Activated effector memory CD4-positive, alpha-beta T cell treated with anti-CD3 and anti-CD28 coated beads, Interleukin-2, amount 50 U/mL, for 16 hours (primary cell): ENCODE data around the gene B4GALNT4.

Experiments
- DNase-seq: peaks from one replicate; pipeline ENCODE4 v3.0.0-alpha.2; 2020

Gene B4GALNT4, protein sequence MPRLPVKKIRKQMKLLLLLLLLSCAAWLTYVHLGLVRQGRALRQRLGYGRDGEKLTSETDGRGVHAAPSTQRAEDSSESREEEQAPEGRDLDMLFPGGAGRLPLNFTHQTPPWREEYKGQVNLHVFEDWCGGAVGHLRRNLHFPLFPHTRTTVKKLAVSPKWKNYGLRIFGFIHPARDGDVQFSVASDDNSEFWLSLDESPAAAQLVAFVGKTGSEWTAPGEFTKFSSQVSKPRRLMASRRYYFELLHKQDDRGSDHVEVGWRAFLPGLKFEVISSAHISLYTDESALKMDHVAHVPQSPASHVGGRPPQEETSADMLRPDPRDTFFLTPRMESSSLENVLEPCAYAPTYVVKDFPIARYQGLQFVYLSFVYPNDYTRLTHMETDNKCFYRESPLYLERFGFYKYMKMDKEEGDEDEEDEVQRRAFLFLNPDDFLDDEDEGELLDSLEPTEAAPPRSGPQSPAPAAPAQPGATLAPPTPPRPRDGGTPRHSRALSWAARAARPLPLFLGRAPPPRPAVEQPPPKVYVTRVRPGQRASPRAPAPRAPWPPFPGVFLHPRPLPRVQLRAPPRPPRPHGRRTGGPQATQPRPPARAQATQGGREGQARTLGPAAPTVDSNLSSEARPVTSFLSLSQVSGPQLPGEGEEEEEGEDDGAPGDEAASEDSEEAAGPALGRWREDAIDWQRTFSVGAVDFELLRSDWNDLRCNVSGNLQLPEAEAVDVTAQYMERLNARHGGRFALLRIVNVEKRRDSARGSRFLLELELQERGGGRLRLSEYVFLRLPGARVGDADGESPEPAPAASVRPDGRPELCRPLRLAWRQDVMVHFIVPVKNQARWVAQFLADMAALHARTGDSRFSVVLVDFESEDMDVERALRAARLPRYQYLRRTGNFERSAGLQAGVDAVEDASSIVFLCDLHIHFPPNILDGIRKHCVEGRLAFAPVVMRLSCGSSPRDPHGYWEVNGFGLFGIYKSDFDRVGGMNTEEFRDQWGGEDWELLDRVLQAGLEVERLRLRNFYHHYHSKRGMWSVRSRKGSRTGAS

DNA sequence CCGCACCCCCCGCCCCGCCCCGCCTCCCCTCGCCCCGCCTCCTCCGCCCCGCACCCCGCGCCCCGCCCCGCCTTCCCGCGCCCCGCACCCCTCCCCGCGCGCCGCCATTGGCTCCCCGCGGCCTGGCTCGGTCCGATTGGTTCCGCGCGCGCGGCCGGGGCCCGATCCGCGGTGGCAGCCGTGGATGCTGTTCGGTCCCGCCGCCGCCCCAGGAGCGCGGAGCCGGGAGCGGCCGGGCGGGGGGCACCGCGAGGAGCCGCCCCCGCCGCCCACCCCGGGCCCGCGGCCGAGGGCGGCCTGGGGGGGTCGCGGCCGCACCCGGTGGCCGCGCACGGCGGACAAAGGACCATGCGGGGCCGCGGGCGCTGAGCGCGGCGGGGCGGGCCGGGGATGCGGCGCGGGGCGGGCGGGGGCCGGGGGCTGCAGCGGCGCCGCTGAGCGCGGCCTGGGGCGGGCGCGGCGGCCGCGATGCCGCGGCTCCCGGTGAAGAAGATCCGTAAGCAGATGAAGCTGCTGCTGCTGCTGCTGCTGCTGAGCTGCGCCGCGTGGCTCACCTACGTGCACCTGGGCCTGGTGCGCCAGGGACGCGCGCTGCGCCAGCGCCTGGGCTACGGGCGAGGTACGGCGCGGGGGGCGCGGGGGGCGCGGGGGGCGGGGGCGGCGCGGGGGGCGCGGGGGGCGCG is at the start of gene B4GALNT4:
Gene B4GALNT4 (plus strand): TSS at position 164 of the 683 bp plus-strand sequence. CDS start 305 bp downstream, at position 469.
- DNase-seq: peak; percentile 75

DNA sequence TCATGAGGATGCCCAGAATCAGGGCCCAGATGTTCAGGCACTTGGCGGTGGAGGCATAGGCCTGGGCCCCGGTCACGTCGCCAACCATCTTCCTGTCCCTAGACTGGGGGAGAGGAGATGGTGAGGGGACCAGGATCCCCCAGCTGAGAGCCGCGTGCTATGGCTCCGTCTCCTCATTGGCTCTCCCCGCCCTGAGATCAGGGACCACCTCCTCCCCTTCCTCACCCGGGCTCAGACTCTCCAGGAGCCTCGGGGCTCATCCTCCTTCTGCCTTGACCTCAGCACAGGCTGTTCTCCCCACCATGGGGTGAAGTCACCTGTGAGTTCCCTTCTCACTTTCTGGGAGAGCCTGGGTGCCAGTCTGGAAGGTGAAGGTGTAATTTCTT is 49.4 kb upstream of the B4GALNT4 start:
- DNase-seq: peak; percentile 39

DNA sequence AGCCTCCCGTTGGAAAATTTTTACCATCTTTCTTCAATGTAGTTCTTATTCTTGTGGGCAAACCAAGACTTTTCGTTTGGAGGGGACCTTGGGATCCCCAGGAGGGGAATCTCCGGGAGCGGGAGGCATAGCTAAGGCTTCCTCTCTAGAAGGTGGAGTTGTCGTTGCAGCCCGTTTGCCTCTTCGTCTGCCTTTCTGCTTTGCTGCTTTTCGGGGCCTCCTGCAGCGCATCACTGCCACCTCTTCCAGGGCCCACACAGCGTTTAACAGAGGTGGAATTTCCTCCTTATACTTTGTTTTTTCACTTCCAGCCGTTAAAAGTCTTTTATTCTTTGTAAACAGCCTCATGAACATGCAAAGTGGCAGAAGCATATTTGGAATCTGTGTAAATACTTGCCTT is 45.1 kb upstream of the B4GALNT4 start:
- no peak for DNase-seq

DNA sequence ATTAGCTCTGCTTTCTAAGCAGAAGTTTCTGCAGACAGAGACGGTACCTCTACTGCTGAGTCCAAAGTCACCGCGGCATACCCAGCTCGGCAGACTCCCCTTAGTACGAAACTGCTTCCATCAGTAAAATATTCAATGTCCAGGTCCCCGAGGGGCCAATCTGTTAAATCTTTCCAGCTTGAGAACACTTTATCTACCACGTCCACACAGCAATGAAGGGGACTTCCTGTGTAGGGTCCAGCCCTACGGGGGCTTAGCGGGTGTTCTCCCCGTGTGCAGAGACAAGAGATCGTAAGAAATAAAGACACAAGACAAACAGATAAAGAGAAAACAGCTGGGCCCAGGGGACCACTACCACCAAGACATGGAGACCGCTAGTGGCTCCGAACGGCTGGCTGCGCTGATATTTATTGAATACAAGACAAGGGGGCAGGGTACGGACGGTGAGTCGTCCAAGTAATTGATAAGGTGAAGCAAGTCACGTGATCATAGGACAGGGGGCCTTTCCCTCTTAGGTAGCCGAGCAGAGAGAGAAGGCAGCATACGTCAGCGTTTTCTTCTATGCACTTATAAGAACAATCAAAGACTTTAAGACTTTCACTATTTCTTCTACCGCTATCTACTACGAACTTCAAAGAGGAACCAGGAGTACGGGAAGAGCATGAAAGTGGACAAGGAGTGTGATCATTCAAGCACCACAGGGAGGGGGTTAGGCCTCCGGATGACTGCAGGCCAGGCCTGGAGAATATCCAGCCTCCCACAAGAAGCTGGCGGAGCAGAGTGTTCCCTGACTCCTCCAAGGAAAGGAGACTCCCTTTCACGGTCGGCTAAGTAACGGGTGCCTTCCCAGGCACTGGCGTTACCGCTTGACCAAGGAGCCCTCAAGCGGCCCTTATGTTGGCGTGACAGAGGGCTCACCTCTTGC is 44.4 kb upstream of the B4GALNT4 start:
- DNase-seq: peak; percentile 47

DNA sequence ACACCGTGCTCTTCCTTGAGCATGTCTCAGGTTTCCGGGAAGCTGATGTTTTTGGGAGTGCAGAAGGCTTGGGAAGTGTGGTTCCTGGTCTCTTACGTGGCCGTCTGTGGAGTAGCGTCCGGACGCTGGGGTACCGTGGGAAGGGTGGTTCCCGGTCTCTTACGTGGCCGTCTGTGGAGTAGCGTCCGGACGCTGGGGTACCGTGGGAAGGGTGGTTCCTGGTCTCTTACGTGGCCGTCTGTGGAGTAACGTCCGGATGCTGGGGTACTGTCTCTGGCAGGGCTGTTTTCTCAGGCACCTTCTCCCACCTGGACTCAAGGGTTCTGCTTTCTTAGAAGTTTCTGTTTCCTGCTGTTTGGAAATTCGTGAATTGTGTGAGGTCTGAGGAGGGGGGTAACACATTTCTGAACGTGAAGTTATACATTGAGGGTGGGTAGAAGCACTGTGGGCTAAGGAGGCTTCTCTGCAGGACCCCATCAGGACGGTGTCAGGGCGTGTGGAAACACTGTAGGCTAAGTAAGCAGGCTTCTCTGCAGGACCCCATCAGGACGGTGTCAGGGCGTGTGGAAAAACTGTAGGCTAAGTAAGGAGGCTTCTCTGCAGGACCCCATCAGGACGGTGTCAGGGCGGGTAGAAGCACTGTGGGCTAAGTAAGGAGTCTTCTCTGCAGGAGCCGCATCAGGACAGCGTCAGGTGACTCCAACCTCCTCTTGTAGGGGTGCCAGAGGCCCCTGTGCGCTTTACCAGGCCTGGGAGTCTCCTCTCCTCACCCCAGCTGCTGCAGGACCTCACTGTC is 43.3 kb upstream of the B4GALNT4 start:
- DNase-seq: peak; percentile 58

DNA sequence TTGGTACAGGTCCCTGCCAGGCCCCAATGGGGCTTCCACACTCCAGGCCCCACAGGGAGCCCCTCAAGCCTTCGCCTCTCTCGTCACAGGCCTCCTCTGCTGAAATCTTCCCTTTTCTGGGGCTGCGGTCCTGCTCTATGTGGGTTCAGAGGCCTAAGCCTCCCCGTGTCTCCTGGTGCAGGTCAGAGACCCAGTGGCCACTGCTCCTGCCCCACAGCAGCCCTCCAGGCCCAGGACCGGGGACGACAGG is 42.8 kb upstream of the B4GALNT4 start:
- no peak for DNase-seq

DNA sequence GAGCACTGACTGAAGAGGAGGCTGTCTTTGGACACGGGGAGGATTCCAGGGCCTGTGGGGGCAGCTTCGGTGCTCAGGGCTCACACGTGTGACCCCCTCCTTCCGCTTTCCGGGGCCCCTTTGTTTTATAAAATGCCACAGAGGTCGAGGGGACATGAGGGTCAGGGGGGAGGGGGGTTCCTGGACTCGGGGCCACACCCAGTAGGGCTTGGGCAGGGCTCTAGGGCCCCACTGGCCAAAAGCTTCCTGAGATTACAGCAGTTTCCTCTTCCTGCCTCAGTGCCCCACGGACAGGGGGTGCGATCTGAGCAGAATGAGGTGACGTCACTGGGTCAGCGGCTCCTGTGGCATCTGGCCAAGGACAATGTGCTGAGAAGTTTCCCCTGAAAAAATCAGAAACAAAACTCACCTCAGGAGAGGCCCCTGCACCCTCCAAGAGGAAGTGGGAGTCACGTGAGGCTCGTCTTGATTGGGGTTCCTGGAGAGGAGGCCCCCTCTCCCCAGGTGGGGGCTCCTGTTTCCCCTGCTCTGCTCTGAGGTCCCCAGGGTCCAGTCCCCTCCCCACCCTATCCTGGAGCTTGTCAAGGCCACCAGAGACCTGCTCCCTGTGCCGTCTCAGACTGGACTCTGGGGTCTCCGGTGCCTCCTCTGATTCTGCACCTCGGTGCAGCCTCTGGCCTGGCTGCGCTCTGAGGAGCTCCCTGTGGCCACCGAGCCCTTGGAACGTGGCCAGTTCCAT is 42.3 kb upstream of the B4GALNT4 start:
- peak; percentile 82 for DNase-seq

DNA sequence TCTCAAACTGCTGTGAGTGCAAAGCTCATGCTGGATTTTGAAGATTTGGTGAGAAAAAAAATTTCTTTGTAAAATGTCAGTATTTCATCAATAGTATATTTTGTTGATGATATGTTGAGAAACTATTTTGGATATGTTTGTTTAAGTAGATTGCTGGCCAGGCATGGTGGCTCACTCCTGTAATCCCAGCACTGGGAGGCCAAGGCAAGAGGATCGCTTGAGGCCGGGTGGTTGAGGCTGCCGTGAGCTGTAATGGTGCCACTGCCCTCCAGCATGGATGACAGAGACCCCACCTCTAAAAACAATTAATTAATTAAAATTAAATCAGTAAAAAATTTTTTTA is 41.7 kb upstream of the B4GALNT4 start:
- no peak for DNase-seq

DNA sequence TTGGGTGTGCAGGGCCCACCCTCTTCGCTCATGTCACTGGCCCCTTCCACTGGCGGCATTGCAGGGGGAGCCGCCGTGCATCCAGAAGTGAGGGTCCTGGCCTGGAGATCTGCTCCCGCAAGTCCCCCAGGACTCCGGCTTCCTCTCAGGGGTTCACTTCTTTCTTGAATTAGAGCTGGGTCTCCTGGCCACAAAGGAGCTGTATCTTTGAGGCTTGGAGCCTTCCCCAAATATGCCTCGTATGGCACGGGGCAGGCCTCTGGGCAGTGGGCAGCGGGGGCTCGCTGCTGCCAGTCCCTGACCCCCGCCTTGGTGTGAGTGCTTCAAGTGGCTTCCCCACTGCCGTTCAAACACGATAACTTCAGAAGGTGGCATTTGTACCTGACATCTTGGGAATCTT is 41.3 kb upstream of the B4GALNT4 start:
- peak; percentile 57 for DNase-seq

DNA sequence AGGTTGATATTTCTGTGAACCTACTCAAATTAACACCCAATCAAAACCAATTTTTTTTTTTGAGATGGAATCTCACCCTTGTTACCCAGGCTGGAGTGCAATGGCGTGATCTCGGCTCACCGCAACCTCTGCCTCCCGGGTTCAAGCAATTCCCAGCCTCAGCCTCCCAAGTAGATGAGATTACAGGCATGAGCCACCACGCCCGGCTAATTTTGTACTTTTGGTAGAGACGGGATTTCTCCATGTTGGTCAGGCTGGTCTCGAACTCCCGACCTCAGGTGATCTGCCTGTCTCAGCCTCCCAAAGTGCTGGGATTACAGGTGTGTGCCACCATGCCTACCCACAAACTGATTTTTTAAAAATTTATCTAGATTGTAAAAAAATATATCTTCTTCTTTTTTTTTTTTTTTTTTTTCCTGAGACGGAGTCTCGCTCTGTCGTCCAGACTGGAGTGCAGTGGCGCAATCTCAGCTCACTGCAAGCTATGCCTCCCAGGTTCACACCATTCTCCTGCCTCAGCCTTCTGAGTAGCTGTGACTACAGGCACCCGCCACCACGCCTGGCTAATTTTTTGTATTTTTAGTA is 40.7 kb upstream of the B4GALNT4 start:
- peak; percentile 49 for DNase-seq

DNA sequence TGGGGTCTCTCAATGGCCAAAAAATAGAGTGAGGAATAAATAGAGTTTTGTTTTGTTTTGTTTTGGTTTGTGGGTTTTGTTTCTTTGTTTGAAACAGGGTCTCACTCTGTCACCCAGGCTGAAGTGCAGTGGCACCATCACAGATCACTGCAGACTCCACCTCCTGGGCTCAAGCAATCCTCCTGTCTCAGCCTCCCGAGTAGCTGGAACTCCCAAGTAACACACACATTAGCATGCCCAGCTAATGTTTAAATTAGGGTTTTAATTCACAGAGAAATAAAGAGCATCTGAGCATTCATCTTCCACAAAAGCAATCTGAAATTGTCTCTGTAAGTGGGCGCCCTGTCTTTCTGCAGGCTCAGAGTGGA is 39.4 kb upstream of the B4GALNT4 start:
- DNase-seq: peak; percentile 28

DNA sequence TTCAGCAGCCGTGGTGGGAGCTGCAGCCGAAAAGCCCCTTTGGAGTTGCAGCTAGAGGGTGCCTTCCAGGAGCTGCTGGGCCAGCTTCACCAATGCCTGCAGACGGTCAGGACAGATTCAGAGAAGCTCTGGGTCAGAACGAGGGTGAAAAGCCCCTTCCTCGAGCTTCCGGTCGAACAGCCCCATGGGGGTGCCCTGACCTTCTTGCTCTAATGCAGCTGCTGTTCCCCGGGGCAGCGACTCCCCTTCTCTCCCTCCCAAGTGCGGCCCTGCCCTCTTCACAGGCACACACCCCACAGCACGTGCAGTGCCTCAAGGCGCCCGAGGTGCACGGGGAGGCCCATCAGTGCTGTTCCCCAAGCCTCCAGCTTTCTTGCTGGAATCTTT is 39.0 kb upstream of the B4GALNT4 start:
- DNase-seq: peak; percentile 55

DNA sequence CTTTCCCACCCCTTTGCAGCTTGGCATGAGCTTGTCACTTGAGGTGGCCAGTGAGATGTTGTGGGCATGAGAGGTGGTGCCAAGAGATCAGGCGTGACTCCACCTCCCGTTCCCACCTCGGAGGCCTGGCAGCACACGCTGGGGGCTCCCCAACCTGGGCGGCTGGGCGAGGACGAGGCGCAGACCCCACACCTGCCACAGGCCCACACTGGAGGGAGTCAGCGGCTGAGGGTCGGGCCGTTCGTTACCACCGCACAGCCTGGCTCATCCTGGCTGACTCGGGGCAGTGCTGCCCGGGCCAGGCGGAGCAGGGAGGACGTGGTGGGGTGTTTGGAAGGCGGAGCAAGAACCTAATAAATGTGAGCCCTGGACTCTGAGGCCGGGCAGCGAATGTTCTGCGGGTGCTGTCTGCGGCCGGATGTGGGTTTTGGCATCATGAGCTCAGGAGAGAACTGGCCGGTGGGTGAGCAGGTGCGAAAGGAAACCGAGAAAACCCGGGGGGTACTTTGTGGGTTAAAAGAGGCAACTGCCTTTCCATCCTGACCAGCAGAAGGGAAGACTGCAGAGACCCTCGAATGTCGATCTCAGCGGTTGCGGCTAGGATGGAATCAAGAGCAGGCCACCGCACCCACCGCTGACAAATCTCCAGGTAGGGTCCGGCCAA is 38.5 kb upstream of the B4GALNT4 start:
- DNase-seq: peak; percentile 64

DNA sequence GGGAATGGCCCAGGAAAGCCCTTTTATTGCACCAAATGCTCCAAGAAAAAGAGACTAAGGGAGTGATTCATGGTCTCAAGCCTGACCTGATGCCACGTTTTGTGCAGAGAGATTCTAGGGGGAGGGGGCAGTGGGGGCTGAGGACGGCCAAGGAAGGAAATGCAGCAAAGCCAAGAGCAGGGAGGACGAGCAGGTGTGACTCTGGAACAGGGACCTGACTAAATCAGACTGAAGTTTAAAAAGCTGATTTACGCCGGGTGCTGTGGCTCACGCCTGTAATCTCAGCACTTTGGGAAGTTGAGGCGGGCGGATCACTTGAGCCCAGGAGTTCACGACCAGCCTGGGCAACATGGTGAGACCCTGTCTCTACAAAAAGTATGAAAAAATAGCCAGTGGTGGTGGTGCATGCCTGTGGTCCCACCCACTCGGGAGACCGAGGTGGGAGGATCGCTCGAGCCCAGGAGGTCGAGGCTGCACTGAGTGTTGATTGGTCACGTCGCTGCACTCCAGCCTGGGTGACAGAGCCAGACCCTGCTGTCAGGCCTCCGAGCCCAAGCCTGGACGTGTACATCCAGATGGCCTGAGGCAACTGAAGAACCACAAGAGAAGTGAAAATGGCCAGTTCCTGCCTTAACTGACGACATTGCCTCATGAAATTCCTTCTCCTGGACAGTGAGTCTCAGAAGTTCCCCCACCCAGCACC is 37.8 kb upstream of the B4GALNT4 start:
- DNase-seq: peak; percentile 51

DNA sequence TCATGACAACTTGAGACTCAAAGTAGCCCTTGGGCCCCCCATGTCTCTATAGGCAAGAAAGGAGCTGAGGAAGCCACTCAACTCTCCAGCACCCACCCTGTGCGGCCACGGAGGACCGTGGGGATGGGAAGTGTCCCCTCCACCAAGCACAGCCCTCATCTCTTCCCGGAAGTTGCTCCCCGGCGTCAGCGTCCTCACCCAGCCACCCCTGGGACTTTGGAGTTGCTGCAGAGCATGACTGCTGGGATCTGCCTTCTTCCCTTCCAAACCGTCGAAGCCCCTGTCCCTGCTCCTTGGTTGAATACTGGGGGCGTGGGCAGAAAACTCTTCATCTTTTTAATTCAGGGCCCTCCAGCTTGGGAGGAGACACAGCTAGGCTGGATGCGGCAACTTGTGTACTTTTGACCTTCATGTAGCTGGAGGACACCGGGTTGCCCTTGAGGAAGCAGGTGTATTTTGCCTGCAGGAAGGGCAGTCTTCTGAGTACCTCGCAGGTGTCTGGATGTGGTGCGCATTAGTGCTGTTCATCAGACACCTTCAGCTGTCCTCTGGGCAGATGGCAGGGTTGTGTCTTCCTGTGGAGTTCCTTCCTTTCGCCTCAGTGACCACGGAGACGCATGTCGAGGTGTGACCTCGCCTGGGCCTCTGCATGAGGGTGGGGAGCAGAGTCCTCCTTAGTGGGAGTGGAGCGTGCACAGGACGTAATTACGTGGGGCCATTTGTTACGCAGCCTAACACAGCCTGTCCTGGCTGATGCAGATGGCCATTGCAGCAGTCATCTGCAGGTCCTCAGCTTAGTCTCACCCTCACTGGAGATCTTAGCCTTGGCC is 36.4 kb upstream of the B4GALNT4 start:
- peak; percentile 56 for DNase-seq

DNA sequence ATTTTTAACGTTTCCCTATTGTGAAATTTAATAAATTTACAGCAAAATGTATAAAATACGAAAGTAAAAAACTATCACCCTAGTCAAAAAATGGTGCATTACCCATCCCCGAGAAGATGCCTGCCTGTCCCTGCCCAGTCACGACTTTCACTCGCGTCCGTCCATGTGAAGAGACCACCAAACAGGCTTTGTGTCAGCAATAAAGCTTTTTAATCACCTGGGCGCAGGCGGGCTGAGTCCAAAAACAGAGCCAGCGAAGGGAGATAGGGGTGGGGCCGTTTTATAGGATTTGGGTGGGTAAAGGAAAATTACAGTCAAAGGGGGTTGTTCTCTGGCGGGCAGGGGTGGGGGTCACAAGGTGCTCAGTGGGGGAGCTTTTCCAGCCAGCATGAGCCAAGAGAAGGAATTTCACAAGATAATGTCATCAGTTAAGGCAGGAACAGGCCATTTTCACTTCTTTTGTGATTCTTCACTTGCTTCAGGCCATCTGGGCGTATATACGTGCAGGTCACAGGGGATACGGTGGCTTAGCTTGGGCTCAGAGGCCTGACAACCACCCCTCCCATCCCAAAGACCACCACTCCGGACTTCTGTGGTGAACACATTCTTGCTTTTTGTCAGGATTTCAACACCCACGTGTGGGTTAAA is 35.6 kb upstream of the B4GALNT4 start:
- DNase-seq: peak; percentile 19

DNA sequence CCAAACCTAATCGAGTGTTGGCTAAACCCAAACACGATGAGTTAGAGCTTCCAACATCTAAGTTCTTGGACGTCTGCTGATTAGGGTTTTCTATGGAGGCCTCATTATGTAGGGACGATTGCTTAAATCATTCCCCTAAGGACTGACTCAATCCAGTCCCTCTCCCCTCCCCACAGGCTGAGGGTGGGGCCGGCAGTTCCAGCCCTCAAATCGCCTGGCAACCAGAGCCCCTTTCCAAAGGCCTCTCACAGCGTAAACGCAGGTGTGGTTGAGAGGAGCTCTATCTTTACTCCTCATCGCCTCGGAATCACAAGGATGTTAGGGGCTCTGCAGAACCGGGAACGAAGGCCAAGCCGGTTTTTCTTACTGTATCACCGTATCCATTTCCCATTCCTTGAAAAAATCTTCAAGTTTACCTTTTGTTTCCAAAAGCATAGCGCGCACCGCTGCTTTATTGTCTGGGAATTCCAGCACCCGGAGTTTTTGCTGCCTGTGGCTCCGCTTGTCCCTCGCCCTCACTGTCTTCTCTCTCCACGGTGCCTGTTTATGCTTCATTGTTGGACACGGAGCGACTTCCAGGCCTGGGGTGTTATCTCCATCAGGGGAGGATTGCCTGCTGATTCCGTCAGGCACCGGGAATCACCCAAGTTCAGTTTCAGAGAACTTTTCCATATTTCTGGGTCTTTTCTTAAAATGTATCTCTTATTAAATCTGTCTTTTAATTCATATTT is 34.9 kb upstream of the B4GALNT4 start:
- DNase-seq: peak; percentile 54
